HepG2 (cell line): ENCODE results near the gene RABGGTA. TPM values are rescaled to one million over a fixed set of nuclear protein-coding genes. Genes with fewer than 3 reads are reported as not detected.

Experiments used
- ETS1 ChIP-seq: sonication (generic); formaldehyde crosslinking; IDR thresholded peaks from 2 replicates; pipeline ENCODE4 v1.4.0; 2020; ENCODE audit warnings: missing genetic modification reagents
- FOXP4 ChIP-seq: sonication (generic); formaldehyde crosslinking; IDR thresholded peaks from 2 replicates; pipeline ENCODE4 v1.4.0; 2020; ENCODE audit warnings: missing genetic modification reagents
- HNRNPL ChIP-seq: fragments of 200-400 bp; formaldehyde crosslinking; IDR thresholded peaks from 2 replicates; pipeline ENCODE4 v1.6.1; 2017; ENCODE audit warnings: mild to moderate bottlenecking, low read depth, low read length
- MAZ ChIP-seq, 2 experiments: sonication (generic) in 1 of 2; formaldehyde crosslinking in 1 of 2; IDR thresholded peaks; 2 replicates each; pipeline versions ENCODE4 v1.5.0 to v1.6.1; 2012 to 2020; ENCODE audit warnings: low read depth in 2 of 2, mild to moderate bottlenecking in 2 of 2, borderline replicate concordance in 1 of 2, improper control_type of control experiment in 1 of 2, low read length in 1 of 2, missing genetic modification reagents in 1 of 2, moderate library complexity in 1 of 2
- PBX3 ChIP-seq: sonication (generic); formaldehyde crosslinking; IDR thresholded peaks from 2 replicates; pipeline ENCODE4 v1.8.1; 2023; ENCODE audit warnings: missing genetic modification reagents, inconsistent platforms, borderline replicate concordance
- RELA ChIP-seq: sonication (generic); formaldehyde crosslinking; IDR thresholded peaks from 2 replicates; pipeline ENCODE4 v1.4.0; 2020; ENCODE audit warnings: missing genetic modification reagents
- RFX5 ChIP-seq: IDR thresholded peaks from 2 replicates; pipeline ENCODE4 v1.6.1; 2011; ENCODE audit warnings: low read depth, low read length, improper control_type of control experiment
- SOX13 ChIP-seq, 3 experiments: fragments of 450-650 bp in 1 of 3; sonication (generic) in 1 of 3; formaldehyde crosslinking in 1 of 3; IDR thresholded peaks in 2 of 3; conservative IDR thresholded peaks in 1 of 3; 2 replicates each; pipeline versions ENCODE4 v1.5.0 to v1.6.1; 2016 to 2020; ENCODE audit warnings: antibody characterized with exemption in 1 of 3, mild to moderate bottlenecking in 1 of 3, missing compliant biosample characterization in 1 of 3, missing genetic modification reagents in 1 of 3, moderate library complexity in 1 of 3
- SRSF4 ChIP-seq: fragments of 200-400 bp; formaldehyde crosslinking; IDR thresholded peaks from one replicate; pipeline ENCODE4 v1.6.1; 2018; ENCODE audit warnings: mild to moderate bottlenecking, low read depth, low read length, moderate library complexity; ENCODE audit not compliant: poor library complexity, severe bottlenecking
- SUZ12 ChIP-seq: fragments of 150-350 bp; IDR thresholded peaks from 2 replicates; pipeline ENCODE4 v1.6.1; 2014; ENCODE audit warnings: low read depth, low read length
- THAP9 ChIP-seq: sonication (generic); formaldehyde crosslinking; IDR thresholded peaks from 2 replicates; pipeline ENCODE4; 2020; ENCODE audit warnings: missing genetic modification reagents, mild to moderate bottlenecking, borderline replicate concordance
- ZNF296 ChIP-seq: sonication (generic); formaldehyde crosslinking; conservative IDR thresholded peaks from 2 replicates; pipeline ENCODE4 v1.5.0; 2020; ENCODE audit warnings: mild to moderate bottlenecking, missing genetic modification reagents
- ZNF350 ChIP-seq: sonication (generic); formaldehyde crosslinking; IDR thresholded peaks from 2 replicates; pipeline ENCODE4 v1.4.0; 2020; ENCODE audit warnings: mild to moderate bottlenecking, low read depth, missing genetic modification reagents, borderline replicate concordance
- ZNF574 ChIP-seq: sonication (generic); formaldehyde crosslinking; IDR thresholded peaks from 2 replicates; pipeline ENCODE4 v1.4.0; 2020; ENCODE audit warnings: missing genetic modification reagents
- ZNF775 ChIP-seq: sonication (generic); formaldehyde crosslinking; IDR thresholded peaks from 2 replicates; pipeline ENCODE4 v1.4.0; 2020; ENCODE audit warnings: missing genetic modification reagents, mild to moderate bottlenecking, moderate library complexity, borderline replicate concordance
- polyA plus RNA-seq, 8 experiments: library from polyadenylated mRNA; depleted of rRNA in 3 of 8; stranded (reverse) in 7 of 8; unstranded in 1 of 8; fragments of >200 nt; fragmentation: Illumina TruSeq in 4 of 8; extraction: Trizol in 4 of 8; gene quantifications; 2 replicates each; pipeline versions ENCODE4 v1.2.1 to v1.2.3, GENCODE V29; 2011 to 2016; ENCODE audit warnings: low read depth in 4 of 8, missing spikeins in 1 of 8, mixed read lengths in 1 of 8; ENCODE audit not compliant: insufficient read depth in 1 of 8
- total RNA-seq, 5 experiments: library from RNA; depleted of rRNA; stranded (reverse); fragments of >200 nt; fragmentation: Illumina TruSeq; extraction: Trizol; gene quantifications; 2 replicates each; pipeline ENCODE4 v1.2.3, GENCODE V29; 2016; ENCODE audit warnings: low read depth in 1 of 5

The RABGGTA gene
- total and polyA plus RNA-seq, 2 of the 13 experiments (the other 11 are each of a cell fraction or from before 2014, with no cell fraction given), result 57.9 to 90.8 TPM

GRCh38 chr14:24232645-24233537 lies 38.5 kb downstream of the RABGGTA start, which contains the start of gene GMPR2 (continued):
- TF ChIP-seq SOX13 (IDR thresholded peaks at IDR 0.05) (no peak), SOX13 (CRISPR knock-in tag; conservative IDR thresholded peaks at IDR 0.05 in 1 of 2, IDR thresholded peaks at IDR 0.05 in 1 of 2) (peak in 1 of 2 experiments; percentile 45; a peak in 2 of 4 replicates), THAP9 (peak; percentile 89; the same call in 1 of the 2 replicates), HNRNPL (0 out of 2 replicates have a peak, but pooled peaks have one; percentile 15), RELA (peak; percentile 24), ETS1 (peak; percentile 82; the same call in 1 of the 2 replicates), MAZ (IDR thresholded peaks at IDR 0.05; ENCODE audit: borderline replicate concordance, low read depth, low read length) (0 out of 2 replicates have a peak, but pooled peaks have one; percentile 48), MAZ (CRISPR knock-in tag; IDR thresholded peaks at IDR 0.05; ENCODE audit: low read depth) (no peak), RFX5 (peak; percentile 92), ZNF775 (CRISPR knock-in tag) (no peak; the same call in 1 of the 2 replicates), SUZ12 (no peak), FOXP4 (CRISPR knock-in tag) (no peak; the same call in 1 of the 2 replicates), ZNF296 (no peak; the same call in 1 of the 2 replicates), PBX3 (CRISPR knock-in tag) (peak; percentile 87), ZNF574 (CRISPR knock-in tag) (peak; percentile 84), ZNF350 (CRISPR knock-in tag) (peak; percentile 82; the same call in 1 of the 2 replicates), SRSF4 (no peak)
